Measurements from ENCODE around the gene UBASH3A.

Gene UBASH3A

GRCh38 chr21:42471206-42471605 is 67.5 kb downstream of the UBASH3A start:
- FAIRE-seq: no peak

GRCh38 chr21:42471716-42472330 is 68.1 kb downstream of the UBASH3A start:
- FAIRE-seq: no peak

GRCh38 chr21:42472521-42472920 is 68.8 kb downstream of the UBASH3A start:
- no peak for FAIRE-seq

- FAIRE-seq: no peak
Measured at GRCh38 chr21:42473498-42474042, 69.9 kb downstream of the UBASH3A start.

GRCh38 chr21:42474043-42474831 is 70.5 kb downstream of the UBASH3A start:
- FAIRE-seq: peak; percentile 36

- FAIRE-seq: no peak
Measured at GRCh38 chr21:42475036-42475435, 71.3 kb downstream of the UBASH3A start.

- FAIRE-seq: no peak
Measured at GRCh38 chr21:42475526-42476387, 72.1 kb downstream of the UBASH3A start.

GRCh38 chr21:42476388-42477331 is 73.0 kb downstream of the UBASH3A start:
- no peak for FAIRE-seq

GRCh38 chr21:42478504-42478903 is 74.8 kb downstream of the UBASH3A start:
- no peak for FAIRE-seq

GRCh38 chr21:42479582-42479981 is 75.9 kb downstream of the UBASH3A start:
- FAIRE-seq: no peak

- no peak for FAIRE-seq
Measured at GRCh38 chr21:42480736-42481135, 77.0 kb downstream of the UBASH3A start.

- no peak for FAIRE-seq
Measured at GRCh38 chr21:42481169-42481568, 77.5 kb downstream of the UBASH3A start.

- FAIRE-seq: no peak
Measured at GRCh38 chr21:42484966-42485365, 81.3 kb downstream of the UBASH3A start.

- no peak for FAIRE-seq
Measured at GRCh38 chr21:42486072-42486471, 82.4 kb downstream of the UBASH3A start.

GRCh38 chr21:42486531-42486930 is 82.8 kb downstream of the UBASH3A start:
- FAIRE-seq: no peak

- no peak for FAIRE-seq
Measured at GRCh38 chr21:42489006-42489563, 85.4 kb downstream of the UBASH3A start.

- no peak for FAIRE-seq
Measured at GRCh38 chr21:42489991-42490390, 86.3 kb downstream of the UBASH3A start.

GRCh38 chr21:42490720-42491119 is 87.0 kb downstream of the UBASH3A start:
- no peak for FAIRE-seq

- no peak for FAIRE-seq
Measured at GRCh38 chr21:42491328-42491727, 87.6 kb downstream of the UBASH3A start.

GRCh38 chr21:42492201-42492600 is 88.5 kb downstream of the UBASH3A start:
- no peak for FAIRE-seq
